Measurements from ENCODE around the gene KCTD21.
"Not testable (repeated sequence)": the region's sequence is repeated elsewhere in the genome, so short reads cannot be mapped to it uniquely, and the experiment has no call there.

KCTD21 gene

GRCh38 chr11:78200061-78200460 lies 11.6 kb upstream of the KCTD21 start:
- no peak for DNase-seq

GRCh38 chr11:78199653-78200015 lies 11.2 kb upstream of the KCTD21 start:
- DNase-seq: no peak

GRCh38 chr11:78199015-78199652 lies 10.7 kb upstream of the KCTD21 start:
- DNase-seq: no peak

GRCh38 chr11:78197816-78198215 lies 9.4 kb upstream of the KCTD21 start:
- DNase-seq: no peak

DNA sequence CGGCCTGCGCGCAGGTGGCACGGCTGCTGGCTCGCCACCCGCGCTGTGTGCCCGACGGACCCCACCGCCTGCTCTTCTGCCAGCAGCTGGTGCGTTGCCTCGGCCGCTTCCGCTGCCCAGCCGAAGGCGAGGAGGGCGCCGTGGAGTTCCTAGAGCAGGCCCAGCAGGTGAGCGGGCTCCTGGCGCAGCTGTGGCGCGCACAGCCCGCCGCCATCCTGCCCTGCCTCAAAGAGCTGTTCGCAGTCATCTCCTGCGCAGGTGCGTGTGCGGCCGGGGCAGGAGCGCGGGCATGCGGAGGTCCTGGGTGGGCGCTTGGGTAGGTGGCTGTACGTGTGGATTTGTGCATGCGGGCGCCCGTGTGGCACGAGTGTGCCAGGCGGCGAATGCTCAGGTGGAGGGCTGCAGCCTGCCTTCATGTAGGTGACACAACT lies 8.2 kb upstream of the KCTD21 start:
- no peak for DNase-seq

DNA sequence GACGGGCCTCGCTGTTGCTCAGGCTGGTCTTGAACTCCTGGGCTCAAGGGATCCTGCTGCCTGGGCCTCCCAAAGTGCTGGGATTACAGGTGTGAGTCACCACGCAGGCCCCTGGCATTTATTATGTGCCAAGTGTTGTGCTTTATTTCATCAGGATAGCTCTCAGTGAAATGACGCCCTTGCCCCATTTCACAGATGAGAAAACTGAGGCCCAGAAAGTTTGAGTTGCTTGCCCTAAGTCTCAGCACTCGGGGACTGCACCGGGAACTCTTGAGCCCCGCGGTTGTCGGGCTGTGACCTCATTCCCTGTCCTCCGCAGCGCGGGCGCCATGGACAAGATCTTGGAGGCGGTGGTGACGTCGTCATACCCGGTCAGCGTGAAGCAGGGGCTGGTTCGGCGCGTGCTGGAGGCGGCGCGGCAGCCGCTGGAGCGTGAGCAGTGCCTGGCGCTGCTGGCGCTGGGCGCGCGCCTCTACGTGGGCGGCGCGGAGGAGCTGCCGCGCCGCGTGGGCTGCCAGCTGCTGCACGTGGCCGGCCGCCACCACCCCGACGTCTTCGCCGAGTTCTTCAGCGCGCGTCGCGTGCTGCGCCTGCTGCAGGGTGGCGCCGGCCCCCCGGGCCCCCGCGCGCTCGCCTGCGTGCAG lies 7.6 kb upstream of the KCTD21 start:
- no peak for DNase-seq

GRCh38 chr11:78194490-78194889 lies 6.1 kb upstream of the KCTD21 start:
- DNase-seq: no peak

- DNase-seq: no peak
These were observed 5.4 kb upstream of the KCTD21 start for GRCh38 chr11:78193806-78194205.

DNA sequence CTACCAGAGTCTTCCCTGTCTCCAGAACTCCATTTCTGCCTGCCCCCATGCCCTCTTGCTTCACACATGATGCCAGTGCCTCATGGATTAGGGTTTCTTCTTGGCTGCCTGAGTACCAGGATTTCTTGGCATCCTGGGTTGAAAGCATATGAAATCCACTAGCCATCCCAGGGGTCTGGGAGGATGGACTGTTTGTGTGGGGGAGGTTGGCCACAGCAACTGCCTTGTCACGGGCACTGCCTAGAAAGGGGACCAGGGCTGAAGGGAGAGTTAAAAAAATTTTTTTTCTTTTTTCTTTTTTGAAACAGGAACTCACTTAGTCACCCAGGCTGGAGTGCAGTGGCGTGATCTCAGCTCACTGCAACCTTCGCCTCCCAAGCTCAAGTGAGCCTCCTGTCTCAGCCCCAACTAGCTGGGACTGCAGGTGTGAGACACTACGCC lies 4.5 kb upstream of the KCTD21 start:
- no peak for DNase-seq

GRCh38 chr11:78192223-78192719 lies 3.8 kb upstream of the KCTD21 start:
- no peak for DNase-seq

GRCh38 chr11:78190871-78191538 lies 2.6 kb upstream of the KCTD21 start:
- no peak for DNase-seq

DNA sequence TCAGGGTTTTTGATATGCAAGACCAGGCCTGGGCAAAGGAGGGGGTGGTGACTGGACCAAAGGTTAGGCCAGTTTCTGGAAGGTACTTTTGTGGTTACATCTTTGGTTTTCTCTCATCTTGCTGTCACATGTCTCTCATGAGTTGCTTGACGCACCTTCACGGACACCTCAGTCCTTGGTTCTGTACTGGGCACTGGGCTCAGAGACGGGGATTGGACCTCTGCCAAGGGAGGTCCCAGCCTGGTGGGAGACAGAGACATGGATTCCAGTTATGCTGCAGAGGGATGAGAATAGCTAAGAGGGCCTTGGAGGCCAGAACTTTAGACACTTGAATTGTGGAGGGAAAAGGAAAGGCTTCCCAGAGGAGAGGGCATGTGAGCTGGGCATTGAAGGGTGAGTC lies 1.9 kb upstream of the KCTD21 start:
- no peak for DNase-seq

- no peak for DNase-seq
These were observed 1.4 kb upstream of the KCTD21 start for GRCh38 chr11:78189851-78190250.

GRCh38 chr11:78189174-78189724 lies 823 bp upstream of the KCTD21 start:
- DNase-seq: no peak

GRCh38 chr11:78187366-78188285 lies 800 bp downstream of the KCTD21 start:
- DNase-seq: peak; percentile 72

- DNase-seq: no peak
These were observed 7.2 kb downstream of the KCTD21 start for GRCh38 chr11:78181185-78181584.

DNA sequence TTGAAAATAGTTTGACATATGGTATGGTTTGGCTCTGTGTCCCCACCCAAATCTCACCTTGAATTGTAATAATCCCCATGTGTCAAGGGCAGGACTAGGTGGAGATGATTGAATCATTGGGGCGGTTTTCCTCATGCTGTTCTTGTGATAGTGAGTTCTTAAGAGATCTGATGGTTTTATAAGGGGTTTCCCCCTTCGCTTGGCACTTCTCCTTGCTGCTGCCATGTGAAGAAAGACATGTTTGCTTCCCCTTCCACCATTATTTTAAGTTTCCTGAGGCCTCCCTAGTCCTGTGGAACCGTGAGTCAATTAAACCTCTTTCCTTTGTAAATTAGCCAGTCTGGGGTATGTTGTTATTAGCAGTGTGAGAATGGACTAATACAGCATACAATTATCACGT lies 7.7 kb downstream of the KCTD21 start:
- DNase-seq: no peak

GRCh38 chr11:78179459-78180071 lies 8.9 kb downstream of the KCTD21 start:
- no peak for DNase-seq

- DNase-seq: no peak
These were observed 11.2 kb downstream of the KCTD21 start for GRCh38 chr11:78177216-78177615.

GRCh38 chr11:78176605-78177141 lies 11.8 kb downstream of the KCTD21 start:
- DNase-seq: no peak

- DNase-seq: not testable (repeated sequence)
These were observed 12.6 kb downstream of the KCTD21 start for GRCh38 chr11:78175862-78176261.

DNA sequence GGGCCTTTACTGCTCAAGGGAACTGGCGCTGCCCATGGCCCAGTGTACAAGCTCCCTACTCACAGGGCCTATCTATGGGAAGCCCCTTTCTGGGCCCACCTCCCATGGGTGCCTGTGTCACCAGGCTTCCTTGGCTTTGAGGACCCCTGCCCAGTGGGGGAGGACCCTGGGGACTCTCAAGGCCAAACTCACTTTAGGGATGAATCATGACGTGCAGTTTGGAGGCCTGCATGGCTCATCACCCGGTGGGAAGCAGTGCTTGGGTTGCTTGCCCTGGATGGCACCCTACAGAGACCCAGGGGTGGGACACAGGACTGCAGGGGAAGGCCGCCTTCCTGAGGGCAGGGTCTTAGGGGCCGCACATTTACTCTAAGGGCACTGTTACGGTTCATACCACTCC lies 16.5 kb downstream of the KCTD21 start:
- DNase-seq: no peak

Data from CD4-positive, alpha-beta T cell treated with Interleukin-17A for 1 hour (primary cell).